HEK293 (cell line): Measurements from ENCODE around the gene SCAF11.

Experiments
- ATF2 ChIP-seq: fragments of 450-650 bp; formaldehyde crosslinking; IDR thresholded peaks from 2 replicates; pipeline ENCODE4 v1.5.1; 2016; ENCODE audit warnings: missing biosample characterization, missing genetic modification characterization, low read depth
- CTCF ChIP-seq: fragments of 450-650 bp; formaldehyde crosslinking; IDR thresholded peaks from 2 replicates; pipeline ENCODE4 v1.5.1; 2016; ENCODE audit warnings: missing biosample characterization, missing genetic modification characterization
- PRDM4 ChIP-seq: fragments of 450-650 bp; formaldehyde crosslinking; IDR thresholded peaks from 2 replicates; pipeline ENCODE4 v1.5.1; 2017; ENCODE audit warnings: missing biosample characterization, missing genetic modification characterization
- ZNF701 ChIP-seq: fragments of 450-650 bp; formaldehyde crosslinking; IDR thresholded peaks from 2 replicates; pipeline ENCODE4 v1.5.1; 2016; ENCODE audit warnings: missing biosample characterization, missing genetic modification characterization
- ZNF777 ChIP-seq: fragments of 450-650 bp; formaldehyde crosslinking; IDR thresholded peaks from 2 replicates; pipeline ENCODE4 v1.5.1; 2017; ENCODE audit warnings: missing biosample characterization, missing genetic modification characterization, borderline replicate concordance

- TF ChIP-seq PRDM4 (tag by site-specific recombination) (no peak), CTCF (tag by site-specific recombination) (no peak), ATF2 (tag by site-specific recombination) (no peak), ZNF777 (tag by site-specific recombination) (no peak), ZNF701 (no peak)
These were observed 117.9 kb downstream of the SCAF11 start for GRCh38 chr12:45872446-45872845.
